ENCODE data around the gene AARS1. TPM values are rescaled to one million over a fixed set of nuclear protein-coding genes. Genes with fewer than 3 reads are reported as not detected.
"Not testable (repeated sequence)": the region's sequence is repeated elsewhere in the genome, so short reads cannot be mapped to it uniquely, and the experiment has no call there.

Gene AARS1
- total RNA-seq, 3 donors from 2014 or later: 30.1 to 77.7 (median 42.7) TPM

- ATAC-seq: no peak
Observed at GRCh38 chr16:70301121-70301520, 11.8 kb upstream of the AARS1 start.

GRCh38 chr16:70298988-70299938, 10.0 kb upstream of the AARS1 start, which contains the start of gene DDX19B:
Gene DDX19B (plus strand): TSS chr16:70299186. CDS start chr16:70299298, 112 bp downstream.
- TF ChIP-seq, protein P1, sequence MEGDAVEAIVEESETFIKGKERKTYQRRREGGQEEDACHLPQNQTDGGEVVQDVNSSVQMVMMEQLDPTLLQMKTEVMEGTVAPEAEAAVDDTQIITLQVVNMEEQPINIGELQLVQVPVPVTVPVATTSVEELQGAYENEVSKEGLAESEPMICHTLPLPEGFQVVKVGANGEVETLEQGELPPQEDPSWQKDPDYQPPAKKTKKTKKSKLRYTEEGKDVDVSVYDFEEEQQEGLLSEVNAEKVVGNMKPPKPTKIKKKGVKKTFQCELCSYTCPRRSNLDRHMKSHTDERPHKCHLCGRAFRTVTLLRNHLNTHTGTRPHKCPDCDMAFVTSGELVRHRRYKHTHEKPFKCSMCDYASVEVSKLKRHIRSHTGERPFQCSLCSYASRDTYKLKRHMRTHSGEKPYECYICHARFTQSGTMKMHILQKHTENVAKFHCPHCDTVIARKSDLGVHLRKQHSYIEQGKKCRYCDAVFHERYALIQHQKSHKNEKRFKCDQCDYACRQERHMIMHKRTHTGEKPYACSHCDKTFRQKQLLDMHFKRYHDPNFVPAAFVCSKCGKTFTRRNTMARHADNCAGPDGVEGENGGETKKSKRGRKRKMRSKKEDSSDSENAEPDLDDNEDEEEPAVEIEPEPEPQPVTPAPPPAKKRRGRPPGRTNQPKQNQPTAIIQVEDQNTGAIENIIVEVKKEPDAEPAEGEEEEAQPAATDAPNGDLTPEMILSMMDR (IDR thresholded peaks at IDR 0.05): no peak
- peak; percentile 88 to 89 (median 89) for DNase-seq
- Histone ChIP-seq H3K4me1 (ENCODE audit: low read depth) (peaks cover 3% of the 10 kb centered on the region), H3K4me3 (peak within 1 kb of the TSS; percentile 87), H3K36me3 (ENCODE audit: low read depth) (no peaks in the 10 kb centered on the region), H3K9me3 (no peaks in the 10 kb centered on the region)
- peak; percentile 96 for ATAC-seq
- intact Hi-C loops (cut with DNase I, micrococcal nuclease): no loop called here

More at GRCh38 chr16:70301121-70301520, 11.8 kb upstream of the AARS1 start:
- Histone ChIP-seq H3K9me3 (no peaks in the 10 kb centered on the region), H3K4me1 (ENCODE audit: low read depth) (peaks cover 3% of the 10 kb centered on the region), H3K4me3 (no peak overlapping the region), H3K36me3 (ENCODE audit: low read depth) (no peaks in the 10 kb centered on the region)
- DNase-seq: no peak
- intact Hi-C loops (cut with DNase I, micrococcal nuclease): no loop called here
- TF ChIP-seq, protein P1 (IDR thresholded peaks at IDR 0.05): no peak

- H3K9me3 ChIP-seq: no peaks in the 10 kb centered on the region
- intact Hi-C loops (cut with DNase I, micrococcal nuclease): no loop called here
- peaks cover 3% of the 10 kb centered on the region for H3K4me1 ChIP-seq (ENCODE audit: low read depth)
- TF ChIP-seq, protein P1 (IDR thresholded peaks at IDR 0.05): no peak
- H3K4me3 ChIP-seq: no peak overlapping the region
- DNase-seq (no peak), ATAC-seq (no peak)
- H3K36me3 ChIP-seq (ENCODE audit: low read depth): no peaks in the 10 kb centered on the region
Observed at GRCh38 chr16:70295634-70296033, 6.3 kb upstream of the AARS1 start.

GRCh38 chr16:70294385-70295025, 5.2 kb upstream of the AARS1 start:
- no peak overlapping the region for H3K4me3 ChIP-seq
- intact Hi-C loops (cut with DNase I, micrococcal nuclease): no loop called here
- peaks cover 3% of the 10 kb centered on the region for H3K4me1 ChIP-seq (ENCODE audit: low read depth)
- ATAC-seq: no peak
- TF ChIP-seq, protein P1 (IDR thresholded peaks at IDR 0.05): no peak
- no peak for DNase-seq
- no peaks in the 10 kb centered on the region for H3K36me3 ChIP-seq (ENCODE audit: low read depth)
- no peaks in the 10 kb centered on the region for H3K9me3 ChIP-seq

- H3K4me3 ChIP-seq; intact Hi-C loops (cut with DNase I, micrococcal nuclease); H3K4me1 ChIP-seq (ENCODE audit: low read depth); ATAC-seq; DNase-seq; H3K9me3 ChIP-seq; H3K36me3 ChIP-seq (ENCODE audit: low read depth): not testable (repeated sequence)
Observed at GRCh38 chr16:70292148-70292547, 2.8 kb upstream of the AARS1 start.

Data from mucosa of descending colon (tissue), 3 donors.